Adrenal gland (tissue), 5 donors: ENCODE data around the gene DCXR.

Experiments
- CTCF ChIP-seq, 6 experiments: fragments of 450-650 bp in 4 of 6; fragments of 200-600 bp in 2 of 6; sonication (generic) in 1 of 6; IDR thresholded peaks; 1 replicate in 5 of 6; 2 replicates in 1 of 6; pipeline versions ENCODE4 v1.5.1 to v1.8.0; 2016 to 2021; ENCODE audit warnings: antibody characterized with exemption in 6 of 6, mild to moderate bottlenecking in 2 of 6, moderate library complexity in 1 of 6
- POLR2A ChIP-seq, 2 donors: fragments of 450-650 bp; IDR thresholded peaks; one replicate each; pipeline ENCODE4 v1.6.1; 2017; ENCODE audit warnings: antibody characterized with exemption in 2 of 2, mild to moderate bottlenecking in 2 of 2, moderate library complexity in 1 of 2
- donor health status: DM: no; HTN: no; CAD: no.

- TF ChIP-seq CTCF (IDR thresholded peaks at IDR 0.05) = no peak
- TF ChIP-seq POLR2A (IDR thresholded peaks at IDR 0.05) = no peak
Measured at GRCh38 chr17:82031885-82032627, 5.4 kb downstream of the DCXR start.
